GM23338 (cell line): ENCODE results near the gene C6orf15. TPM values are rescaled to one million over a fixed set of nuclear protein-coding genes. Genes with fewer than 3 reads are reported as not detected.

ENCODE experiments used
- ATAC-seq: fragments of 200-7000 bp; cut with Tn5 transposase; 3 replicates; pipeline ENCODE4 v1.9.1; 2020
- DNase-seq: peaks from one replicate; pipeline ENCODE4 v3.0.0-alpha.2; 2015; ENCODE audit warnings: low spot score
- H2AFZ ChIP-seq: fragments of 200-600 bp; sonication (generic); 2 replicates; pipeline ENCODE4 v1.8.0; 2016; ENCODE audit warnings: antibody characterized with exemption, mild to moderate bottlenecking, moderate library complexity
- H3F3A ChIP-seq: fragments of 200-600 bp; sonication (generic); replicated peaks from 2 replicates; pipeline ENCODE4 v1.8.0; 2017; ENCODE audit warnings: antibody characterized with exemption, mixed run types, low read depth
- H3K27ac ChIP-seq: fragments of 200-600 bp; sonication (generic); 2 replicates; pipeline ENCODE4 v1.6.1; 2016; ENCODE audit warnings: low read depth
- H3K27me3 ChIP-seq: fragments of 200-600 bp; sonication (generic); 2 replicates; pipeline ENCODE4 v1.8.0; 2016; ENCODE audit warnings: mild to moderate bottlenecking, mixed run types, moderate library complexity; ENCODE audit not compliant: insufficient read depth
- H3K36me3 ChIP-seq: fragments of 200-600 bp; sonication (generic); 2 replicates; pipeline ENCODE4 v1.8.0; 2016; ENCODE audit warnings: mild to moderate bottlenecking; ENCODE audit not compliant: insufficient read depth
- H3K4me1 ChIP-seq: fragments of 200-600 bp; sonication (generic); 2 replicates; pipeline ENCODE4 v1.8.0; 2016; ENCODE audit warnings: mild to moderate bottlenecking, moderate library complexity; ENCODE audit not compliant: insufficient read depth
- H3K4me2 ChIP-seq: fragments of 200-600 bp; sonication (generic); 2 replicates; pipeline ENCODE4 v1.7.1; 2017; ENCODE audit warnings: mixed run types
- H3K4me3 ChIP-seq: fragments of 200-600 bp; sonication (generic); 2 replicates; pipeline ENCODE4 v1.6.1; 2016; ENCODE audit warnings: mixed run types
- H3K79me2 ChIP-seq: fragments of 200-600 bp; sonication (generic); replicated peaks from 2 replicates; pipeline ENCODE4 v1.8.0; 2017; ENCODE audit warnings: mild to moderate bottlenecking; ENCODE audit not compliant: insufficient read depth
- H3K9me2 ChIP-seq: fragments of 200-600 bp; sonication (generic); 2 replicates; pipeline ENCODE4 v1.8.0; 2017; ENCODE audit not compliant: insufficient read depth
- H4K20me1 ChIP-seq: fragments of 200-600 bp; sonication (generic); replicated peaks from 2 replicates; pipeline ENCODE4 v1.8.0; 2017; ENCODE audit warnings: mild to moderate bottlenecking; ENCODE audit not compliant: insufficient read depth
- H3K27ac Mint-ChIP-seq: 2 replicates; pipeline ENCODE4 v1.8.0; 2020; ENCODE audit warnings: inconsistent platforms, mild to moderate bottlenecking, moderate library complexity, mixed read lengths
- H3K27me3 Mint-ChIP-seq: 3 replicates; pipeline ENCODE4 v1.8.0; 2022; ENCODE audit warnings: low read depth, mild to moderate bottlenecking, moderate library complexity, mixed read lengths, inconsistent platforms; ENCODE audit not compliant: insufficient read depth, poor library complexity
- H3K36me3 Mint-ChIP-seq: 3 replicates; pipeline ENCODE4 v1.8.0; 2021; ENCODE audit warnings: low read depth, mild to moderate bottlenecking, inconsistent platforms, moderate library complexity, mixed read lengths
- H3K4me1 Mint-ChIP-seq: 3 replicates; pipeline ENCODE4 v1.8.0; 2020; ENCODE audit warnings: mild to moderate bottlenecking, inconsistent platforms, mixed read lengths
- H3K4me3 Mint-ChIP-seq: 3 replicates; pipeline ENCODE4 v1.8.0; 2021; ENCODE audit warnings: moderate library complexity, mild to moderate bottlenecking, inconsistent platforms, mixed read lengths
- H3K9me3 Mint-ChIP-seq: 3 replicates; pipeline ENCODE4 v1.8.0; 2020; ENCODE audit warnings: moderate library complexity, mild to moderate bottlenecking, inconsistent platforms, mixed read lengths
- ETS1 ChIP-seq: IDR thresholded peaks from 2 replicates; pipeline ENCODE4 v1.6.1; 2016; ENCODE audit warnings: antibody characterized with exemption
- EZH2 ChIP-seq: fragments of 200-600 bp; sonication (generic); IDR thresholded peaks from one replicate; pipeline ENCODE4 v1.8.0; 2017; ENCODE audit warnings: antibody characterized with exemption, mild to moderate bottlenecking, low read depth; ENCODE audit not compliant: unreplicated experiment
- NANOG ChIP-seq: IDR thresholded peaks from 2 replicates; pipeline ENCODE4 v1.6.1; 2016; ENCODE audit warnings: antibody characterized with exemption, borderline replicate concordance
- polyA plus RNA-seq: library from polyadenylated mRNA; unstranded; fragments of >200 nt; fragmentation: Nextera tagmentation; extraction: Ambion mirVana; gene quantifications from 2 replicates; pipeline ENCODE4 v1.2.1, GENCODE V29; 2016
- total RNA-seq: library from RNA; depleted of rRNA; stranded (reverse); fragments of >200 nt; shearing (Covaris generic); gene quantifications from 2 replicates; pipeline ENCODE4 v1.2.3, GENCODE V29; 2014
- TF ChIP-seq, protein P1 (sequence below): IDR thresholded peaks from one replicate; pipeline ENCODE4 v1.6.1; 2018; ENCODE audit warnings: antibody characterized with exemption; ENCODE audit not compliant: unreplicated experiment
- TF ChIP-seq, protein P2 (sequence below), 2 experiments: fragments of 200-600 bp in 1 of 2; sonication (generic) in 1 of 2; conservative IDR thresholded peaks; 2 replicates each; pipeline versions ENCODE4 v1.5.1 to v1.6.1; 2016 to 2017; ENCODE audit warnings: antibody characterized with exemption in 2 of 2, low read depth in 2 of 2, mild to moderate bottlenecking in 2 of 2, moderate library complexity in 1 of 2

Gene C6orf15
- total and polyA plus RNA-seq, 2 experiments from 2014 or later = not detected

DNA sequence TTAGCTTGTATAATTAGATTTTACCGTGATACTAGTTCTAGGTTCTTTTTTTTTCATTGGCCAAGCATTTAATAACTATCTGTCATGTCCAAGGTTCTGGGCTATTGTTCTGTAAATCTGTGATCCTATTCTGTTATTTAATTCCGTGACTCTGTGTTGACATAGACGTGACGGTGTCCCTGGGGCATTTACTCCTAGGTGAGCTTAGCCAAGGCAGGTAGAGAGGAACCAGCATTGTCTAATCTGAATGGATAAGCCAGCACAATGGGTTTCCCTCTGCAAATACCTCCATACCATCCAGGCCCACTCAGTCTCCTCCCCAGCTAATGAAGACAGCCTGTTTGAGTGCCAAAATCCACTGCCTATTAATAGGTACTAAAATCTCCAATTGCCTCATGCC is 16.8 kb upstream of the C6orf15 start (continued):
- TF ChIP-seq, protein P1, sequence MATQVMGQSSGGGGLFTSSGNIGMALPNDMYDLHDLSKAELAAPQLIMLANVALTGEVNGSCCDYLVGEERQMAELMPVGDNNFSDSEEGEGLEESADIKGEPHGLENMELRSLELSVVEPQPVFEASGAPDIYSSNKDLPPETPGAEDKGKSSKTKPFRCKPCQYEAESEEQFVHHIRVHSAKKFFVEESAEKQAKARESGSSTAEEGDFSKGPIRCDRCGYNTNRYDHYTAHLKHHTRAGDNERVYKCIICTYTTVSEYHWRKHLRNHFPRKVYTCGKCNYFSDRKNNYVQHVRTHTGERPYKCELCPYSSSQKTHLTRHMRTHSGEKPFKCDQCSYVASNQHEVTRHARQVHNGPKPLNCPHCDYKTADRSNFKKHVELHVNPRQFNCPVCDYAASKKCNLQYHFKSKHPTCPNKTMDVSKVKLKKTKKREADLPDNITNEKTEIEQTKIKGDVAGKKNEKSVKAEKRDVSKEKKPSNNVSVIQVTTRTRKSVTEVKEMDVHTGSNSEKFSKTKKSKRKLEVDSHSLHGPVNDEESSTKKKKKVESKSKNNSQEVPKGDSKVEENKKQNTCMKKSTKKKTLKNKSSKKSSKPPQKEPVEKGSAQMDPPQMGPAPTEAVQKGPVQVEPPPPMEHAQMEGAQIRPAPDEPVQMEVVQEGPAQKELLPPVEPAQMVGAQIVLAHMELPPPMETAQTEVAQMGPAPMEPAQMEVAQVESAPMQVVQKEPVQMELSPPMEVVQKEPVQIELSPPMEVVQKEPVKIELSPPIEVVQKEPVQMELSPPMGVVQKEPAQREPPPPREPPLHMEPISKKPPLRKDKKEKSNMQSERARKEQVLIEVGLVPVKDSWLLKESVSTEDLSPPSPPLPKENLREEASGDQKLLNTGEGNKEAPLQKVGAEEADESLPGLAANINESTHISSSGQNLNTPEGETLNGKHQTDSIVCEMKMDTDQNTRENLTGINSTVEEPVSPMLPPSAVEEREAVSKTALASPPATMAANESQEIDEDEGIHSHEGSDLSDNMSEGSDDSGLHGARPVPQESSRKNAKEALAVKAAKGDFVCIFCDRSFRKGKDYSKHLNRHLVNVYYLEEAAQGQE = no peak
- no peak for TF ChIP-seq EZH2
- TF ChIP-seq ETS1 = no peak

- DNase-seq (peak; percentile 90), ATAC-seq (peak; percentile 81)
- no peak overlapping the region for H3K27ac ChIP-seq
- Mint-ChIP-seq H3K9me3 (no peaks in the 10 kb centered on the region; the same call in 1 of the 3 replicates), H3K27ac (no peak overlapping the region), H3K4me3 (no peak overlapping the region), H3K27me3 (peaks cover 12% of the 10 kb centered on the region), H3K36me3 (no peaks in the 10 kb centered on the region), H3K4me1 (peaks cover 27% of the 10 kb centered on the region)
- H4K20me1 ChIP-seq = no peaks in the 10 kb centered on the region
- TF ChIP-seq, protein P2, sequence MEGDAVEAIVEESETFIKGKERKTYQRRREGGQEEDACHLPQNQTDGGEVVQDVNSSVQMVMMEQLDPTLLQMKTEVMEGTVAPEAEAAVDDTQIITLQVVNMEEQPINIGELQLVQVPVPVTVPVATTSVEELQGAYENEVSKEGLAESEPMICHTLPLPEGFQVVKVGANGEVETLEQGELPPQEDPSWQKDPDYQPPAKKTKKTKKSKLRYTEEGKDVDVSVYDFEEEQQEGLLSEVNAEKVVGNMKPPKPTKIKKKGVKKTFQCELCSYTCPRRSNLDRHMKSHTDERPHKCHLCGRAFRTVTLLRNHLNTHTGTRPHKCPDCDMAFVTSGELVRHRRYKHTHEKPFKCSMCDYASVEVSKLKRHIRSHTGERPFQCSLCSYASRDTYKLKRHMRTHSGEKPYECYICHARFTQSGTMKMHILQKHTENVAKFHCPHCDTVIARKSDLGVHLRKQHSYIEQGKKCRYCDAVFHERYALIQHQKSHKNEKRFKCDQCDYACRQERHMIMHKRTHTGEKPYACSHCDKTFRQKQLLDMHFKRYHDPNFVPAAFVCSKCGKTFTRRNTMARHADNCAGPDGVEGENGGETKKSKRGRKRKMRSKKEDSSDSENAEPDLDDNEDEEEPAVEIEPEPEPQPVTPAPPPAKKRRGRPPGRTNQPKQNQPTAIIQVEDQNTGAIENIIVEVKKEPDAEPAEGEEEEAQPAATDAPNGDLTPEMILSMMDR (conservative IDR thresholded peaks at IDR 0.05; ENCODE audit: low read depth in 2 of 2) = peak; percentile 72 to 81
- TF ChIP-seq NANOG = no peak
- H3K4me1 ChIP-seq = 0 out of 2 replicates have a peak, but pooled peaks cover 4% of the 10 kb centered on the region
- no peak overlapping the region for H2AFZ ChIP-seq
- H3K4me3 ChIP-seq = no peak overlapping the region
- no peaks in the 10 kb centered on the region for H3K79me2 ChIP-seq
- no peak overlapping the region for H3K4me2 ChIP-seq
- H3K9me2 ChIP-seq = no peaks in the 10 kb centered on the region
- H3F3A ChIP-seq = 0 out of 2 replicates have a peak, but pooled peaks cover 4% of the 10 kb centered on the region
- H3K36me3 ChIP-seq = no peaks in the 10 kb centered on the region
- no peaks in the 10 kb centered on the region for H3K27me3 ChIP-seq
These were observed 15.8 kb upstream of the C6orf15 start for GRCh38 chr6:31128093-31128676.
